Measurements from ENCODE around the gene NTN1. TPM values are rescaled to one million over a fixed set of nuclear protein-coding genes. Genes with fewer than 3 reads are reported as not detected.

NTN1 gene
- total RNA-seq, 1 experiment from 2014 or later: 14.5 TPM

DNA sequence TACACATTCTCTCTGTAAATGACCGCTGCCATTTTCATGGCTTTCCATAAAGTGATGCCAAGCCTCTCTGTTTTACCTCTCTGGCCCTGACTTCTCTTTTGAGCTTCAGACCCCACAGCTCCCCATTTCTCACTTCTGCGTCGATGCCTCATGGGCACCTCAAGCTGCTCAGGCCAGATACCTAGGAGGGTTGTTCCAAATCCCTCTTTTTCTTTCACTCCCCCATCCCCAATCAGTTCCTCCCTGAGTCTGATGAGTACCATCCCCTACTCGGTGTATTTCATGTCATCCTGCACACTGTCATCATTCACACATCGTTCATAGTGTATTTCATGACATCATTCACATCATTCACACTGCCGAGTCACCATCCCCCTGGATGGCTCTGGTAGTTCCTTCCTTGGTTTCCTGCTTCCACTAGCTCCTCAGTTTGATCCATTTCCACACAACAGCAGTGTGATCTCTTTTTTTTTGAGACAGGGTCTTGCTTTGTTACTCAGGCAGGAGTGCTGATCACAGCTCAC, 43.1 kb downstream of the NTN1 start:
- Histone ChIP-seq H3K27ac (ENCODE audit: low read length) (no peak overlapping the region), H3K4me3 (ENCODE audit: low read depth in 2 of 2, low read length in 2 of 2) (no peak overlapping the region), H3K4me1 (ENCODE audit: control insufficient read depth, insufficient read depth, low read length) (no peaks in the 10 kb centered on the region), H3K36me3 (ENCODE audit: control insufficient read depth, insufficient read depth, low read length) (no peaks in the 10 kb centered on the region), H3K27me3 (ENCODE audit: control insufficient read depth, insufficient read depth, low read length) (no peaks in the 10 kb centered on the region), H3K9me3 (ENCODE audit: control insufficient read depth, insufficient read depth, low read depth, low read length) (no peaks in the 10 kb centered on the region)
- no peak for ATAC-seq
- DNase-seq (ENCODE audit: low read depth, low spot score): no peak
- CTCF ChIA-PET: no interaction called here
- POLR2A ChIA-PET: no interaction called here
- in situ Hi-C loops (cut with HindIII; ENCODE audit: low pct_unique_long_range_greater_than_20kb, low sequenced_read_pairs) (no loop called here), intact Hi-C loops (cut with micrococcal nuclease; ENCODE audit: unreplicated experiment) (no loop called here)
- TF ChIP-seq SIN3A (IDR thresholded peaks at IDR 0.05; ENCODE audit: borderline replicate concordance, insufficient read depth, low read depth, low read length) (no peak), POLR2AphosphoS5 (IDR thresholded peaks at IDR 0.05; ENCODE audit: low read depth, low read length) (no peak), TCF7L2 (IDR thresholded peaks at IDR 0.05; ENCODE audit: low read depth, low read length) (no peak)
- TF ChIP-seq, protein P1, sequence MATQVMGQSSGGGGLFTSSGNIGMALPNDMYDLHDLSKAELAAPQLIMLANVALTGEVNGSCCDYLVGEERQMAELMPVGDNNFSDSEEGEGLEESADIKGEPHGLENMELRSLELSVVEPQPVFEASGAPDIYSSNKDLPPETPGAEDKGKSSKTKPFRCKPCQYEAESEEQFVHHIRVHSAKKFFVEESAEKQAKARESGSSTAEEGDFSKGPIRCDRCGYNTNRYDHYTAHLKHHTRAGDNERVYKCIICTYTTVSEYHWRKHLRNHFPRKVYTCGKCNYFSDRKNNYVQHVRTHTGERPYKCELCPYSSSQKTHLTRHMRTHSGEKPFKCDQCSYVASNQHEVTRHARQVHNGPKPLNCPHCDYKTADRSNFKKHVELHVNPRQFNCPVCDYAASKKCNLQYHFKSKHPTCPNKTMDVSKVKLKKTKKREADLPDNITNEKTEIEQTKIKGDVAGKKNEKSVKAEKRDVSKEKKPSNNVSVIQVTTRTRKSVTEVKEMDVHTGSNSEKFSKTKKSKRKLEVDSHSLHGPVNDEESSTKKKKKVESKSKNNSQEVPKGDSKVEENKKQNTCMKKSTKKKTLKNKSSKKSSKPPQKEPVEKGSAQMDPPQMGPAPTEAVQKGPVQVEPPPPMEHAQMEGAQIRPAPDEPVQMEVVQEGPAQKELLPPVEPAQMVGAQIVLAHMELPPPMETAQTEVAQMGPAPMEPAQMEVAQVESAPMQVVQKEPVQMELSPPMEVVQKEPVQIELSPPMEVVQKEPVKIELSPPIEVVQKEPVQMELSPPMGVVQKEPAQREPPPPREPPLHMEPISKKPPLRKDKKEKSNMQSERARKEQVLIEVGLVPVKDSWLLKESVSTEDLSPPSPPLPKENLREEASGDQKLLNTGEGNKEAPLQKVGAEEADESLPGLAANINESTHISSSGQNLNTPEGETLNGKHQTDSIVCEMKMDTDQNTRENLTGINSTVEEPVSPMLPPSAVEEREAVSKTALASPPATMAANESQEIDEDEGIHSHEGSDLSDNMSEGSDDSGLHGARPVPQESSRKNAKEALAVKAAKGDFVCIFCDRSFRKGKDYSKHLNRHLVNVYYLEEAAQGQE (IDR thresholded peaks at IDR 0.05; ENCODE audit: insufficient read depth in 1 of 2, low read depth in 2 of 2, low read length in 1 of 2): no peak
- TF ChIP-seq, protein P2, sequence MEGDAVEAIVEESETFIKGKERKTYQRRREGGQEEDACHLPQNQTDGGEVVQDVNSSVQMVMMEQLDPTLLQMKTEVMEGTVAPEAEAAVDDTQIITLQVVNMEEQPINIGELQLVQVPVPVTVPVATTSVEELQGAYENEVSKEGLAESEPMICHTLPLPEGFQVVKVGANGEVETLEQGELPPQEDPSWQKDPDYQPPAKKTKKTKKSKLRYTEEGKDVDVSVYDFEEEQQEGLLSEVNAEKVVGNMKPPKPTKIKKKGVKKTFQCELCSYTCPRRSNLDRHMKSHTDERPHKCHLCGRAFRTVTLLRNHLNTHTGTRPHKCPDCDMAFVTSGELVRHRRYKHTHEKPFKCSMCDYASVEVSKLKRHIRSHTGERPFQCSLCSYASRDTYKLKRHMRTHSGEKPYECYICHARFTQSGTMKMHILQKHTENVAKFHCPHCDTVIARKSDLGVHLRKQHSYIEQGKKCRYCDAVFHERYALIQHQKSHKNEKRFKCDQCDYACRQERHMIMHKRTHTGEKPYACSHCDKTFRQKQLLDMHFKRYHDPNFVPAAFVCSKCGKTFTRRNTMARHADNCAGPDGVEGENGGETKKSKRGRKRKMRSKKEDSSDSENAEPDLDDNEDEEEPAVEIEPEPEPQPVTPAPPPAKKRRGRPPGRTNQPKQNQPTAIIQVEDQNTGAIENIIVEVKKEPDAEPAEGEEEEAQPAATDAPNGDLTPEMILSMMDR (IDR thresholded peaks at IDR 0.05): no peak
- BruUV-seq (replicated peaks): no TSS peak

DNA sequence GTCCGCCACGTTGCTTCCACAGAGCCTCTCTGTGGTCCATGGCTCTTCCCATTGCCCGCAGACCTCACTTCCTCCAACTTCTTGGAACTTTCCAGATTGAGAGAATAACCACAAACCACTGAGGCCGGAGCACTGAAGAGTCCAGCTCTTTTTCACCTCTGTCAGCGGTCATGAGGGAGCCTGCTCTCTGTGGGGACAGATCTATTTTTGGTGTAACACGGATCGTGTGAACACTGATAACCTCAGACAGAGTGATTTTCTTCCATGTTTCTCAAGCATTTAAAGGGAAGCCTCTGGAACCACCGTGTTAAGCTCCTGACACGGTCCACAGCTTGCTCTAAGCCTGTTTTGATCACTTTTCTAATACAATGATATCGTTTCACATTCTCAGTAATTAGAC, 49.7 kb downstream of the NTN1 start:
- no TSS peak for BruUV-seq (replicated peaks)
- ATAC-seq (no peak), DNase-seq (ENCODE audit: low read depth, low spot score) (no peak)
- ChIA-PET POLR2A (no interaction called here), CTCF (interaction anchor here (0.7 kb wide), 1 partner anchor 62 kb away, joined by 3 read pairs; no protein-coding TSS in a partner anchor)
- in situ Hi-C loops (cut with HindIII; ENCODE audit: low pct_unique_long_range_greater_than_20kb, low sequenced_read_pairs) (no loop called here), intact Hi-C loops (cut with micrococcal nuclease; ENCODE audit: unreplicated experiment) (no loop called here)
- H3K4me3 ChIP-seq (ENCODE audit: low read depth in 2 of 2, low read length in 2 of 2): no peak overlapping the region
- TF ChIP-seq, protein P2 (IDR thresholded peaks at IDR 0.05): no peak
- no peak for TF ChIP-seq SIN3A (IDR thresholded peaks at IDR 0.05; ENCODE audit: borderline replicate concordance, insufficient read depth, low read depth, low read length)
- no peak for TF ChIP-seq POLR2AphosphoS5 (IDR thresholded peaks at IDR 0.05; ENCODE audit: low read depth, low read length)
- TF ChIP-seq, protein P1 (IDR thresholded peaks at IDR 0.05; ENCODE audit: insufficient read depth in 1 of 2, low read depth in 2 of 2, low read length in 1 of 2): no peak
- TF ChIP-seq TCF7L2 (IDR thresholded peaks at IDR 0.05; ENCODE audit: low read depth, low read length): no peak
- no peak overlapping the region for H3K27ac ChIP-seq (ENCODE audit: low read length)
- H3K4me1 ChIP-seq (ENCODE audit: control insufficient read depth, insufficient read depth, low read length): no peaks in the 10 kb centered on the region
- no peaks in the 10 kb centered on the region for H3K36me3 ChIP-seq (ENCODE audit: control insufficient read depth, insufficient read depth, low read length)
- no peaks in the 10 kb centered on the region for H3K9me3 ChIP-seq (ENCODE audit: control insufficient read depth, insufficient read depth, low read depth, low read length)
- H3K27me3 ChIP-seq (ENCODE audit: control insufficient read depth, insufficient read depth, low read length): no peaks in the 10 kb centered on the region
